ENCODE data around the gene SH3BP1.
A peak's percentile ranks its signal among the peaks of the same experiment; 100 is the strongest.

The SH3BP1 gene

DNA sequence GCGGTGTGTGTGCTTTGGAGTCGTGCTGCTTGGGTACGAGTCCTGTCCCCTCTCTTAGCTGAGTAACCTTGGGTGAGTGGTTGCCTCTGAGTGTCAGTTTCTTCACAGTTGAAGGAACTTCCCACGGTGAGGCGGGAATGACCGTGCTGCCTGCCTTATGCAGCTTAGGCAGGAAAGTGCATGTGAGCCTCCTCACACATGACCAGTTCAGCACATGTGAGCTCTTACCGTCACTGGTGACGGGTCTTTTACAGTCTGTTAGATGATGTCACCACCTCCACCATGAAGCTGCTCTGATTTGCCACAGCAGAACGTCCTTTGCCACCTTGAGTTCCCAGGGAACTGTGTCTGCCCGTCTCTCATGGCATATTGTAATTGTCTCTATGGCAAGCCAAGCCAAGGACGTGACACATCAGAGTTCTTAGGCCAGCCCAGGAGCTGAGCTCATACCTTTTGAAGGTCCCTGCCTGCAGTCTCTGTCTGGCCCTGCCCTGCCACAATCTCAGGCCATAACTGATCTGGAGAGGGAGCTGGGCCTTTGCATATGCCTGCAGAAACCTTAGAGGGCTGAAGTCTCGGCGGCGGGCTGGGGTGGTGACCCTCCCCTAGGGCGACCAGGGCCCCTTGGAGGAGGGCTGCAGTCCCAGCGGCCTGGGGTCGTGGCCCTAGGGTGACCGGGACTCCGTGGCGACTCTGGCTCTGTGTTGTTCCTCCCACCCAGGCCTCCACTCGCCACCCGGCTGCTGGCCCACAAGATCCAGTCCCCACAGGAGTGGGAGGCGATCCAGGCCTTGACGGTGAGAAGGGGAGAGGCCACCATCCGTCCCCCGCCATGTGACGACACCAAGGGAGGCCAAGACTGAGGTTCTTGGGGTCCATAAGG, 23.0 kb upstream of the SH3BP1 start:
- no peak for DNase-seq (ENCODE audit: low read depth in 2 of 2)

GRCh38 chr22:37617431-37617830, 22.0 kb upstream of the SH3BP1 start:
- no peak for DNase-seq (ENCODE audit: low read depth in 2 of 2)

- DNase-seq (ENCODE audit: low read depth in 2 of 2): no peak
These were observed 21.3 kb upstream of the SH3BP1 start for GRCh38 chr22:37618072-37618656.

GRCh38 chr22:37618674-37619073, 20.8 kb upstream of the SH3BP1 start:
- no peak for DNase-seq (ENCODE audit: low read depth in 2 of 2)

DNA sequence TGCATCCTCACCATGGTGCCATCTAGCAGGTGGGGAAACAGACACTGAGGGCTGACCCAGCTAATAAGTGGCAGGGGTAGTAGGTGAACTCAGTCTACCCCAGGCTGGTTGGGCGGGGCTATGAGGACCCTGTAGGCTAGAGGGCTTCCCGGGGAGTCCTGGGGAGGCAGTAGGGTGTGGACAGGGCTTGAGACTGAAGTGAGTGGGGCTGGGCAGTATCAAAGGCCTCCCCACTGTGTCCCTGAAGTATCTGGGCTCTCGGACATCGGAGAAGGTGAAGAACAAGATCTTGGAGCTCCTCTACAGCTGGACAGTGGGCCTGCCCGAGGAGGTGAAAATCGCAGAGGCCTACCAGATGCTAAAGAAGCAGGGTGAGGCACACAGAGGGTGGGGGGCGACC, 19.5 kb upstream of the SH3BP1 start:
- no peak for DNase-seq (ENCODE audit: low read depth in 2 of 2)

DNA sequence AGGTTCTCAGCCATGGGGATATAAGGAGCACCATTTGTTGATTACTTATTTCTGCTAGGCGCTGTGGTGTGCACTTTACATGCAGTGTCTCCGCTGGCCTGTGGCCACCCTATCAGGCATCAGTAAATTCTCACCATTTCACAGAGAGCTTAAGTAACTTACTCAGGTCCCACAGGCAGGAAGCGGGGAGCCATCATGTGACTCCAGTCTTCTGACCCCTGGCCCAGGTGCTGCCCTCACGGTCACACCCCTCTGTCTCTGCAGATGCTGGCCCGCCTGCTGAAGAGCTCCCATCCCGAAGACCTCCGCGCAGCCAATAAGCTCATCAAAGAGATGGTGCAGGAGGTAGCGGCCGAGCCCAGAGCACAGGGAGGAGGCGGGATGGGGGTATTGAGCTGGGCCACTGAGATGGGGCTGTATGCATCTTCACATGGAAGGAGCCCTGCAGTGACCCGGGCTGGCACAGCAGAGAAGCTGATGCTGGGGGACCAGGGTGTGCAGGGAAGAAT, 18.1 kb upstream of the SH3BP1 start:
- no peak for DNase-seq (ENCODE audit: low read depth in 2 of 2)

DNA sequence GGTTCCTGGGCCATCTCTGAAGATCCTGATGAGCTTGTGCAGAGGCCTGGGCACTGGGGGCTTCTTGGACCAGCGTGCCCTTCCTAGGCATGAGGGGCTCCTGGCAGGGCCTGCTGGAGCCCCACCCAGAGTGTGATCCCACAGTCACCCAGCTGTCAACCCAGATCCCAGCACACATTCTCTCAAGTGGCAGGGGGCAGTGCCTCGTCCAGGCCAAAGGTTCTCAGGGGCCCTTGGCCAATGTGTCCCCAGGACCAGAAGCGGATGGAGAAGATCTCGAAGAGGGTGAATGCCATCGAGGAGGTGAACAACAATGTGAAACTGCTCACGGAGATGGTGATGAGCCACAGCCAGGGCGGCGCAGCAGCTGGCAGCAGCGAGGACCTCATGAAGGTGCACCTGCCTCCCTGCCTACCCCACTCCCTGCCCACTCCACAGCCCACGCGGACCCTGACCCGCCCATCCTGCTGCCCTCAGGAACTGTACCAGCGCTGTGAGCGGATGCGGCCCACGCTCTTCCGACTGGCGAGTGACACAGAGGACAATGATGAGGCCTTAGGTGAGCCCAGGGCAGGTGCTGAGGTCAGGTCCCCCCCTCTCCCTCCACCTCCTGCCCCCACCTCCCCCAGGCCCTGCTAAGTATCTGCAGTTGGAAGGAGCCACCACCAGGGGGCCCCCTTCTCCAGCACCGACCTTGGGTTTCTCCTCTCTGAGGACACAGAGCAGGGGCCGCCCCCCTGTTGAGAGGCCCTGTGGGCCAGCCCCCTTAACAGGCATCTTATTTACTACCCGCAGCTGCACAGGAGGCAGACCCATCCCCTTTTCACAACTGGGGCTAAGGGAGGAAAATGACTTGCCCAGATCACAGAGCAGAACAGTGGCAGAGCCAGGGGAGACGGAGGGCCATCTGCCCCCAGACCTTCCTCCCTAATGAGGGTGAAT, 16.1 kb upstream of the SH3BP1 start:
- peak; percentile 66 to 69 for DNase-seq (ENCODE audit: low read depth in 2 of 2)

GRCh38 chr22:37624017-37624365, 15.5 kb upstream of the SH3BP1 start:
- DNase-seq (ENCODE audit: low read depth in 2 of 2): no peak

GRCh38 chr22:37624876-37625275, 14.6 kb upstream of the SH3BP1 start:
- no peak for DNase-seq (ENCODE audit: low read depth in 2 of 2)

DNA sequence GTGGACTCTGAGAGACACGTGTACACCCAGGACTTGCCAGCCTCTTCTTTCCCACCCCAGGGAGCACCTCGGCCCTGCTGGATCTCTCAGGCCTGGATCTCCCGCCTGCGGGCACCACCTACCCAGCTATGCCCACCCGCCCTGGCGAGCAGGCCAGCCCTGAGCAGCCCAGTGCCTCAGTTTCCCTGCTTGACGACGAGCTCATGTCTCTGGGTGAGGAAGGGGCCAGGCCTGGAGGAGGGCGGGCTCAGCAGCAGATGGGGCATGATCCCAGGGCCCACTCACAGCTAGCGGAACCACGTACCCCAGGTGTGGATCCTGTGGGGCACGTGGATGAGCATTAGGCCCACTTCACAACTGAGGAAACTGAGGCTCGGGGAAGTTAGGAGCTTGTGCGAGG, 13.7 kb upstream of the SH3BP1 start:
- DNase-seq (ENCODE audit: low read depth in 2 of 2): no peak

DNA sequence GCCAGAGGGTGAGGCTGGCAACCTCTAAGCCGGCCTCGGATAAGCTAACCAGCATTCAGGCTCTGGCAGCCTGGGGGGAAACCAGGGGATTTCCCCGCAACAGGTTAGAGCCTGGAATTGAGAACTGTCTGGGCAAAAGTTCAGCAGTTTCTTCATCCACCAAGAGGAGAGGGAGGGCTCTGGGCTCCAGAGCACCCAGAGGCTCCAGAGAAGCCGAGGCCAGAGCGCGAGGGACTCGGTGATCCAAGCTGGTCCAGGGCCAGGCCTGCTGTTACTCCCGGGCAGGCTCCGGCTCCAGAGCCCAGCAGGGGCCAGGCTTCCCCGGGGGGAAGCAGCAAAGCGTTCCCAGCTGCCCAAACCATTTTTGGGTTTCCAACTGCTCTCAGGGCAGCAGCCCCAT, 13.3 kb upstream of the SH3BP1 start:
- DNase-seq (ENCODE audit: low read depth in 2 of 2): no peak

GRCh38 chr22:37626556-37627075, 12.9 kb upstream of the SH3BP1 start:
- DNase-seq (ENCODE audit: low read depth in 2 of 2): no peak

GRCh38 chr22:37627121-37627520, 12.3 kb upstream of the SH3BP1 start:
- no peak for DNase-seq (ENCODE audit: low read depth in 2 of 2)

- DNase-seq (ENCODE audit: low read depth in 2 of 2): no peak
These were observed 11.9 kb upstream of the SH3BP1 start for GRCh38 chr22:37627545-37627944.

DNA sequence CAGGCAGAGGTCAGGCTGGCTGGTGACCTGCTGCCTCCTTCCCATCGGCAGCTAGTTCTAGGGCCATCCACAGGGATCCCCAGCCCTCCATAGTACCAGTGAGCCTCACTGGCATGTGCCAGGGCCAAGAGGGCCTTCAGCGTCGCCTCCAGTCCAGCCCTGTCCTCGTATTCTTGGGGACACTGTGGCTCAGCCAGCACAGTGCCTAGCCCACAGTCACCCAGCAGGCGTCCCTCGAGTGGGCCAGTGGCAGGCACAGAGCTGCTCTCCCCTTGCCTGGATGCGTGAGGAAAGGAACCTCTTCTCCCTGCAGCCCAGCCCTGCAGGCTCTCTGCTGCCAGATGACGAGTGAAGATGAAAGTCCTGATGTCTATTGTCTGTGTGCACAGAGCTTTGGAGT, 10.6 kb upstream of the SH3BP1 start:
- no peak for DNase-seq (ENCODE audit: low read depth in 2 of 2)

GRCh38 chr22:37629928-37630327, 9.5 kb upstream of the SH3BP1 start:
- no peak for DNase-seq (ENCODE audit: low read depth in 2 of 2)

- DNase-seq (ENCODE audit: low read depth in 2 of 2): no peak
These were observed 8.5 kb upstream of the SH3BP1 start for GRCh38 chr22:37630839-37631435.

- no peak for DNase-seq (ENCODE audit: low read depth in 2 of 2)
These were observed 7.9 kb upstream of the SH3BP1 start for GRCh38 chr22:37631448-37632173.

DNA sequence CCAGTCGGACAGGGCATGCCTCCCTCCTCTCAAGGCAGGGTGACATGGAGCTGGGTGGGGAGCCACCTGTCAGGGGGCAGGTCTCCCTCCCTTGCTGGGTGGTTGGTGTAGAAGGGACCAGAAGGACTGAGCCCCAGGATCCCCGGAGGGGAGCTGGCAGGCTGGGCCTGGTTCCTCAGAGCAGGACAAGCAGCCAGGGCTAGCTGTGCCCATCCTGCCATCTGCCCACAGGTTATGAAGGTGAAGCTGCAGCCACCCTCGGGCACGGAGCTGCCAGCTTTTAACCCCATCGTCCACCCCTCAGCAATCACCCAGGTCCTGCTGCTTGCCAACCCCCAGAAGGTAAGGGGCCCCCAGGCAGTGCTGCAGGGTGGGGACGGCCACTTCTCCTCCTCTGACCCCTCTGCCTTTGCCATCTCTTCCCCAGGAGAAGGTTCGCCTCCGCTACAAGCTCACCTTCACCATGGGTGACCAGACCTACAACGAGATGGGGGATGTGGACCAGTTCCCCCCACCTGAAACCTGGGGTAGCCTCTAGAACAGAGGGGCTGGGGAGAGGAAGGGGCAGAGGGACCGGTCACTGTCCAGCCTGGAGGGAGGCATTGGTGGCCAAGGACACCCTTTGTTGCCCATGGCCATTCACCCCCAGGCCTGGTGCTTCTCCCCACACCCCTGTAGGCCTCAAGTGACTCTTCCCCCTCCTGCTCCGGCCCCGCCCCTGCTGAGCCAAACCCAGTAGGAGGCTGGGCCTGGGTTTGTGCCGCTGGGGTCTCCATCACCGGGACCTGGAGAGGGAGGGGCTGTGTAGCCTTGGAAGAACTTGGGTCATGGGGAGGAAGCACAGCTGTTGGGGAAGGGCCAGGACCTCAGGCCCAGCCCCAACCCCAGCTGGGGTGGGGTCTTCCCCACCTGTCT, 7.0 kb upstream of the SH3BP1 start:
- no peak for DNase-seq (ENCODE audit: low read depth in 2 of 2)

DNA sequence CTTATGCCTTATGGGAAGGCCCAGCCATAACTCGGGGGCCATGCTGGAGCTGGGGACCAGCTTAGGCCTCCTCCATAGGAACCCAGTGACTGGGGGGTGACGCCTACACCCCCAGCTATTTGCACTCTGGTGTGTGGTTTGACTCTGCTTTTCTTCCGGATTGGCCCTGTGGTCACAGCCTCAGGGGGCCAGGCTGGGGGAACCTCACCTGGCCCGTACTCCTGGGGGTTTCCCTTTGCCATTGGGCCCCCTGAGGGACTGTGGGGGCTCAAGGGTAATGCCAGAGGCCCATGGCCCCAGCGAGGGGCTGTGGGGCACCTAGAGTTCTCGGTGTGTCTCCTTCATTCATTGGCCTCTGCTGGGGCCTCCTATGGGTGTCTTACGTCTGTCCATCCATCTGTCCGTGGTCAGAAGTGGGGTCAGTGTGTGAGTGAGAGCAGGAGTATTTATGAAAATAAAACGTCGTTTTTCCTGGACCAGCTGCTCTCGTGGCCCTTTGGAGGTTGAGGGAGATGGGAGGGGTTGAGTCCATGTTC, 6.3 kb upstream of the SH3BP1 start:
- DNase-seq (ENCODE audit: low read depth in 2 of 2): no peak
